Nephron progenitor cell (in vitro differentiated cells): ENCODE results near the gene RBM7.

Experiments
- DNase-seq: peaks from one replicate; pipeline ENCODE4 v3.0.0; 2021
- H3K27ac Mint-ChIP-seq: 2 replicates; pipeline ENCODE4 v1.8.0; 2021; ENCODE audit warnings: mild to moderate bottlenecking, moderate library complexity, mixed read lengths
- H3K27me3 Mint-ChIP-seq: 2 replicates; pipeline ENCODE4 v1.8.0; 2021; ENCODE audit warnings: mild to moderate bottlenecking, low read depth, mixed read lengths; ENCODE audit not compliant: poor library complexity
- H3K36me3 Mint-ChIP-seq: 2 replicates; pipeline ENCODE4 v1.8.0; 2021; ENCODE audit warnings: low read depth, mixed read lengths
- H3K4me1 Mint-ChIP-seq: 2 replicates; pipeline ENCODE4 v1.8.0; 2021; ENCODE audit warnings: mixed read lengths
- H3K4me3 Mint-ChIP-seq: 2 replicates; pipeline ENCODE4 v1.8.0; 2021; ENCODE audit warnings: mild to moderate bottlenecking, moderate library complexity, mixed read lengths
- H3K9me3 Mint-ChIP-seq: 2 replicates; pipeline ENCODE4 v1.8.0; 2021; ENCODE audit warnings: mild to moderate bottlenecking, moderate library complexity, mixed read lengths
- TF ChIP-seq, protein P1 (sequence below): fragments of 200-600 bp; sonication (generic); IDR thresholded peaks from 2 replicates; pipeline ENCODE4 v1.5.0; 2021; ENCODE audit warnings: antibody characterized with exemption

Gene RBM7

DNA sequence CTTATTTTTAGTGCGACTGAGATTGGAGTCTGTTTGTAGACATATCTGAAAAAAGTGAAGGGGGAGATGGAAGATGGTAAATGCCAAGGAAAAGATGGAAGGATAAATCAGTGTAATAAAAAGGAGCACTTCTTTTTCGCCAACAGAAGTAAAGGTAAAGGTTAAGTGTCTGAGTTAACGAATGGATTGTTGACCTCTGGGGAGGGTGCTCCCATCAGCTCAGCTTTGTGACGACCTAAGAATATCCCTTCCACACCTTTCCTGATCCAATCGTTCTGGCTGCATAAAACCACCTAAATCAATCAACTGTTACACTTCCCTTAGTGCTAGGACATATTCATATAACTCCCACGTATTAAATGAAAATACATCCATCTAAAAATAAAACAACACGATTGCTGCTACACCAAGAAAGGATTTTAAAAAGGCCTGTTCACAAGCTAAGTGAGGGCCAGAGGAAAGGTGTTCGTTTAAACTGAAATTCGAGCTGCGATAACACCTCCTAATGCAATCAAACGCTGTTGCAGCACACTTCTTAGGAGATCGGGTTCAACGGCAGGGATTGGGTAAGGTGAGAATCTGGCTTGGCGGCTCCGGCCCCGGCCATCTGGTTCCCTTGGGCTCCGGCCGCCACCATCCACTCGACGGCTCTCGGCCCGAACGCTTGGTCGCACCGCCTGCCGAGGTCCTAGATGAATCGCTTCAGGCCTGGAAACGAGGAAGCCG, 813 bp upstream of the RBM7 start:
- H3K4me3 Mint-ChIP-seq, result peak overlapping the region; percentile 98
- H3K27ac Mint-ChIP-seq, result peak overlapping the region; percentile 100
- H3K4me1 Mint-ChIP-seq, result peaks cover 47% of the 10 kb centered on the region
- H3K36me3 Mint-ChIP-seq, result peaks cover 25% of the 10 kb centered on the region
- TF ChIP-seq, protein P1, sequence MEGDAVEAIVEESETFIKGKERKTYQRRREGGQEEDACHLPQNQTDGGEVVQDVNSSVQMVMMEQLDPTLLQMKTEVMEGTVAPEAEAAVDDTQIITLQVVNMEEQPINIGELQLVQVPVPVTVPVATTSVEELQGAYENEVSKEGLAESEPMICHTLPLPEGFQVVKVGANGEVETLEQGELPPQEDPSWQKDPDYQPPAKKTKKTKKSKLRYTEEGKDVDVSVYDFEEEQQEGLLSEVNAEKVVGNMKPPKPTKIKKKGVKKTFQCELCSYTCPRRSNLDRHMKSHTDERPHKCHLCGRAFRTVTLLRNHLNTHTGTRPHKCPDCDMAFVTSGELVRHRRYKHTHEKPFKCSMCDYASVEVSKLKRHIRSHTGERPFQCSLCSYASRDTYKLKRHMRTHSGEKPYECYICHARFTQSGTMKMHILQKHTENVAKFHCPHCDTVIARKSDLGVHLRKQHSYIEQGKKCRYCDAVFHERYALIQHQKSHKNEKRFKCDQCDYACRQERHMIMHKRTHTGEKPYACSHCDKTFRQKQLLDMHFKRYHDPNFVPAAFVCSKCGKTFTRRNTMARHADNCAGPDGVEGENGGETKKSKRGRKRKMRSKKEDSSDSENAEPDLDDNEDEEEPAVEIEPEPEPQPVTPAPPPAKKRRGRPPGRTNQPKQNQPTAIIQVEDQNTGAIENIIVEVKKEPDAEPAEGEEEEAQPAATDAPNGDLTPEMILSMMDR, result no peak
- H3K9me3 Mint-ChIP-seq, result no peaks in the 10 kb centered on the region
- no peaks in the 10 kb centered on the region for H3K27me3 Mint-ChIP-seq
- DNase-seq, result peak; percentile 74

DNA sequence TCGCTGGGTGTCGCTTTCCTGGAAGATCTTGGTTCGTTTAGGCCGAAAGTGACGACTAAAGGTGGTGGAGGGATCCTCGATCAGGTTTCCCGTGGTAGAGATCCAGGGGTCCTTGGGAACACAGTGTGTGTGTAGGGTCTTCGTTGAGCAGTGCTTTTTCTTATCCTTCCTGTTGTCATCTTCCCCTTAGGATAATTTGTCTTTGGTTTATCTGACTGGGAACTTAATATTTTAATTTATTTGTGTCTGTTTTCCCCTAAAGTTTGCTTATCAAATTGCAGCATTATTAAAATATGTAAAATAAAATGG, 403 bp downstream of the RBM7 start:
- peak overlapping the region; percentile 98 for H3K4me3 Mint-ChIP-seq
- peak overlapping the region; percentile 100 for H3K27ac Mint-ChIP-seq
- peaks cover 47% of the 10 kb centered on the region for H3K4me1 Mint-ChIP-seq
- TF ChIP-seq, protein P1, result no peak
- H3K36me3 Mint-ChIP-seq, result peaks cover 37% of the 10 kb centered on the region
- H3K27me3 Mint-ChIP-seq, result no peaks in the 10 kb centered on the region
- DNase-seq, result no peak
- H3K9me3 Mint-ChIP-seq, result no peaks in the 10 kb centered on the region

DNA sequence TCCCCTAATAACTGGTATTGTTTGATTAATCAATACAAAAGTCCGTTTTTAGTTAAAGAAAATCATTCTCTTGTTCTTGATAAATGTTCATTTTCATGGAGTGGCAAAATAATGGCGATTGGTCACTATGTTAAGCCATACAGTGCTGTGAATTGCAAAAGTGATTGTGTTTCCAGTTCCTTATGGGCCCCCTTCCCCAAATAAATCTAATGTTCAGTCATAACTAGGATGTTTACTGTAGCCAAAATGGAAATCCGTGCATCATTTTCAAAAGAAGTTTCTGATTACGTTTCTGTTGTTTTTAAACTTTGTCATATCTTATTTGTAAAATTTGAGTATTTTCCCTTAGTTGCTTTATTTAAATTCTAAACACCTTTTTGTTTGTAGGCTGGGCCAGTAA, 845 bp downstream of the RBM7 start:
- Mint-ChIP-seq H3K4me1 (peaks cover 47% of the 10 kb centered on the region), H3K4me3 (peak overlapping the region; percentile 98), H3K36me3 (peaks cover 42% of the 10 kb centered on the region), H3K9me3 (no peaks in the 10 kb centered on the region), H3K27ac (peak overlapping the region; percentile 100), H3K27me3 (no peaks in the 10 kb centered on the region)
- TF ChIP-seq, protein P1, result no peak
- DNase-seq, result no peak

DNA sequence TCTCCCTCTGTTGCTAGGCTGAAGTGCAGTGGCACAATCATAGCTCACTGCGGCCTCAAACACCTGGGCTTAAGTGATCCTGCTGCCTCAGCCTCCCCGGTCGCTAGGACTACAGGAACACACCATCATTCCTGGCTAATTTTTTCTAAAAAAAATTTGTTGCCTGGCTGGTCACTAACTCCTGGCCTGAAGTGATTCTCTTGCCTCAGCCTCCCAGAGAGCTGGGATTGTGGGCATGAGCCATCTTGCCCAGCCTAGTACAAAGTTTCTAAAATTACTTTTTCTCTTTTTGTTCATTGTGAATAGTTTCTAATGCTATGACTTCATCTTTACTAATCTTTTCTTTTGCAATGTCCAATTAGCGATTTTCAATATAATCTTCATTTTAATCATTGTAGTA, 12.5 kb downstream of the RBM7 start:
- H3K9me3 Mint-ChIP-seq, result no peaks in the 10 kb centered on the region
- H3K27me3 Mint-ChIP-seq, result no peaks in the 10 kb centered on the region
- DNase-seq, result no peak
- no peak overlapping the region for H3K4me3 Mint-ChIP-seq
- no peaks in the 10 kb centered on the region for H3K4me1 Mint-ChIP-seq
- TF ChIP-seq, protein P1, result no peak
- H3K36me3 Mint-ChIP-seq, result peaks cover 43% of the 10 kb centered on the region
- no peak overlapping the region for H3K27ac Mint-ChIP-seq

DNA sequence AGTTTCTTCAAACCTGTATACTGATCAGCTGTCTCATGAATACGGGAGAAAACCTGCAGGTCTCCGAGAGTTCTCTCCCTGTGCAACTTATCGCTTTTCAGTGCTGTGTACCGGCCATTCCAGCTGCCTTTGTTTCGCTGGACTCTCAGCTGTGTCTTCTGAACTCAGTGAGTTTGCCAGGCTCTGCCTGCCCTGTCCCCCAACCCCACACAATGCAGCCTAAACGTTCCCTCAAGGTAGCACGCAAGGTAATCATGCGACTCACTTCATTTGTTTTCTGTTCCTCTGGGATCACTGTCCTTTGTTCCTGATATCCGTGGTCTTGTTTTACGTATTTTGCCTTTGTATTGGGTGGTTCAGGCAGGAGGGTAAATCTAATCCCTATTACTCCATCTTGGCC, 13.5 kb downstream of the RBM7 start:
- Mint-ChIP-seq H3K36me3 (peaks cover 39% of the 10 kb centered on the region), H3K27me3 (no peaks in the 10 kb centered on the region), H3K27ac (no peak overlapping the region), H3K9me3 (no peaks in the 10 kb centered on the region), H3K4me1 (no peaks in the 10 kb centered on the region), H3K4me3 (no peak overlapping the region)
- DNase-seq, result no peak
- TF ChIP-seq, protein P1, result no peak

DNA sequence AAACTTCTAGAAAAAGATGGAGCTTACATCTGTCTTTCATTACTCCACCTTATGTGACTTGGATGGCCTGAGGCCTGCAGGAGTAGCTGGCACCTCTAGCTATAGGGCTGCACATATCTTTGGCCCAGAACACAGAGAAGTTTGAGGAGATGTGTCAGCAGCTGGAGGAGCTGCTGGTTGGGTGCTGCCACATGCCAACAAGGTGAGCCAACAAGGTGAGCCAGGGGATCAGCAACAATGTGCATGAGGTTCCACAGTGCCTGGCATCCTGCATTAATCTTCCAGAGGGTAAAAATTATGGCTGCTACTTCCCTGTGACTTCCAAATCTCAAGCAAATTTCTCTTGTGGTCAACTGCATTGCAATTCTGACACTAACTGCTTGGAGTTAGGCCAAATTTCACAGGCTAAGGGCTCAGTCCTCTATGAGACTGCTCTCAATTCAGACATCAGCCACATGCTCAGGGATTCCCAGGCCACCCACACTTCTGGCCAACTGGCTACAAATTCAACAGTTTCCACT, 16.0 kb downstream of the RBM7 start:
- Mint-ChIP-seq H3K4me1 (no peaks in the 10 kb centered on the region), H3K27me3 (no peaks in the 10 kb centered on the region), H3K9me3 (no peaks in the 10 kb centered on the region), H3K36me3 (peaks cover 25% of the 10 kb centered on the region), H3K27ac (peak overlapping the region; percentile 76), H3K4me3 (no peak overlapping the region)
- no peak for DNase-seq
- TF ChIP-seq, protein P1, result no peak
